Keratinocyte (primary cell): Measurements from ENCODE around the gene SMYD2.

Experiments used
- CTCF ChIP-seq, 3 experiments: IDR thresholded peaks in 1 of 3; conservative IDR thresholded peaks in 1 of 3; optimal IDR thresholded peaks in 1 of 3; 2 replicates in 2 of 3; 3 replicates in 1 of 3; pipeline versions ENCODE3 to v1.5.1; 2011; ENCODE audit warnings: low read length in 3 of 3, mild to moderate bottlenecking in 3 of 3, moderate library complexity in 2 of 3, control low read depth in 1 of 3, inconsistent platforms in 1 of 3; ENCODE audit not compliant: insufficient read depth in 2 of 3; ENCODE audit errors: extremely low read depth in 1 of 3
- EZH2 ChIP-seq: IDR thresholded peaks from one replicate; pipeline ENCODE4 v1.6.1; 2012; ENCODE audit warnings: inconsistent platforms, mild to moderate bottlenecking, low read length, moderate library complexity

DNA sequence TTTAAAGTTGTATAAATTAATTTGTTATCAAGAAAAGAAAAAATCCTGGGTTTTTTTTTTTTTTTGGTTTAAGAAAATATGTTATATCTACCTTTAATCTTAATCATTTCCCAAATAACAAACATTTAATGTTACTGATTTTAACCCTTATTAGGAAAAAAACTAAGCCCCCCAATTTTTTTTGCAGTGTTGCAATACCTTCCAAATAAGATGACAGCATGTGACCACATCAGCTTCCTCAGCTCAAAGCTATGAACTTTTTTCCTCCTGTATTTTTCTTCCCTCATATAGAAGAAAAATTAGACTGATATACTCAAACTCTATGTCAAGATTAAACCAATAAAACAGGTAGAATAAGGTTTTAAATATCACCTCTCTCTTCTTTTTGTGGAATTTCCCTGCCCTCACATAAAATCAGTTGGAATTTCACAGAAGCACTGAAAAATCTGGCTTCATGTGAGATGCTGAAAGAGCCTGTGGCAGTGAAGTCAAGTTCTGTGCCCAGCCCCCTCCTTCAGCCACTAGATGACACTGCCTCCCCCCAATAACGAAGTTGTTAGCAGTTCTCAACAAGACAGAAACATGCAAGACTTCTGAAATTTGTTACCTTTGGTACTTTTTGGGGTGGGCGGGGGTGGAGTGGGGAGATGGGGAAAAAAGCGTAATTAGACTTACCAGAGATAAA lies 9.6 kb upstream of the SMYD2 start:
- TF ChIP-seq CTCF (optimal IDR thresholded peaks at IDR 0.05 in 1 of 3, IDR thresholded peaks at IDR 0.05 in 1 of 3, conservative IDR thresholded peaks at IDR 0.05 in 1 of 3; ENCODE audit: extremely low read depth in 1 of 3, insufficient read depth in 2 of 3, low read length in 3 of 3) (no peak), EZH2 (no peak)
